ENCODE results near the gene TMEM14A. TPM values are rescaled to one million over a fixed set of nuclear protein-coding genes. Genes with fewer than 3 reads are reported as not detected.

TMEM14A gene
- total RNA-seq, 1 donor from 2014 or later: 25.0 TPM

DNA sequence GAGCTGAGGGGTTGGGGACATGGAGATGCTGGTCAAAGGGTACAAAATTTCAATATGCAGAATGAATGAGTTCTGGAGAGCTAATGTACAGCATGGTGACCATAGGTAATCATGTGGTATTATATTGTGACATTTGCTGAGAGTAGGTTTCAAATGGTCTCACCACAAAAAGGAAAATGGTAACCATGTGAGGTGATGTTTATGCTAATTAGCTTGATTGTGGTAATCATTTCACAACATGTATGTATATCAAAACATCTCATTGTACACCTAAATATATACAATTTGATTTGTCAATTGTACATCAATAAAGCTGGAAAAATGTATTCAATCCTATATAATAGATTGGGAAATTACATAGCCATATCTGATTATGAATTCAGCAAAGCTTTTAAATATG lies 29.5 kb upstream of the TMEM14A start:
- Mint-ChIP-seq H3K9me3 (no peaks in the 10 kb centered on the region), H3K27me3 (ENCODE audit: low read depth) (no peaks in the 10 kb centered on the region), H3K36me3 (ENCODE audit: low read depth) (no peaks in the 10 kb centered on the region), H3K27ac (ENCODE audit: unreplicated experiment) (peak overlapping the region; percentile 5), H3K4me3 (no peak overlapping the region), H3K4me1 (peaks cover 41% of the 10 kb centered on the region)
- no peak for DNase-seq (ENCODE audit: low read depth, low spot score)
- TF ChIP-seq, protein P1, sequence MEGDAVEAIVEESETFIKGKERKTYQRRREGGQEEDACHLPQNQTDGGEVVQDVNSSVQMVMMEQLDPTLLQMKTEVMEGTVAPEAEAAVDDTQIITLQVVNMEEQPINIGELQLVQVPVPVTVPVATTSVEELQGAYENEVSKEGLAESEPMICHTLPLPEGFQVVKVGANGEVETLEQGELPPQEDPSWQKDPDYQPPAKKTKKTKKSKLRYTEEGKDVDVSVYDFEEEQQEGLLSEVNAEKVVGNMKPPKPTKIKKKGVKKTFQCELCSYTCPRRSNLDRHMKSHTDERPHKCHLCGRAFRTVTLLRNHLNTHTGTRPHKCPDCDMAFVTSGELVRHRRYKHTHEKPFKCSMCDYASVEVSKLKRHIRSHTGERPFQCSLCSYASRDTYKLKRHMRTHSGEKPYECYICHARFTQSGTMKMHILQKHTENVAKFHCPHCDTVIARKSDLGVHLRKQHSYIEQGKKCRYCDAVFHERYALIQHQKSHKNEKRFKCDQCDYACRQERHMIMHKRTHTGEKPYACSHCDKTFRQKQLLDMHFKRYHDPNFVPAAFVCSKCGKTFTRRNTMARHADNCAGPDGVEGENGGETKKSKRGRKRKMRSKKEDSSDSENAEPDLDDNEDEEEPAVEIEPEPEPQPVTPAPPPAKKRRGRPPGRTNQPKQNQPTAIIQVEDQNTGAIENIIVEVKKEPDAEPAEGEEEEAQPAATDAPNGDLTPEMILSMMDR (conservative IDR thresholded peaks at IDR 0.05): no peak

DNA sequence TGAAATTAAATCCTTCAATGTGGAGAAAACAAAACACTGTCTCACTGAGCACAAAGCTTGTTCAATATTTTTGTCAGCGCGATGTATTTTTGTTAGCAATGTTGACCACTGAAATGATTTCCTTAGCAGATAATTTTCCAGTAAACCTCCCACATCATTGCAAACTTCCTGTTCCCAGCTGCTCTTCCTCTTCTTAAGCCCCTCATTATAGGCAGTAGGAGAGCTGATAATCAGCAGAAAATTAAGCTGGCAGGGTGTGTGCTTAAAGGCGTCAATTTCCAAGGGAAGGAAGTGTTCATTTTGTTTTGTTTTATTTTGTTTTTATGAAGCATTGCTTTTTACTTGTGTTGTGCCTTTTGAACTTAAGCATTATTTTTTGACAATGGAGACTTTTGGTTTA lies 29.1 kb upstream of the TMEM14A start:
- TF ChIP-seq, protein P1 (conservative IDR thresholded peaks at IDR 0.05): no peak
- no peak overlapping the region for H3K4me3 Mint-ChIP-seq
- no peaks in the 10 kb centered on the region for H3K27me3 Mint-ChIP-seq (ENCODE audit: low read depth)
- peak overlapping the region; percentile 39 for H3K27ac Mint-ChIP-seq (ENCODE audit: unreplicated experiment)
- H3K36me3 Mint-ChIP-seq (ENCODE audit: low read depth): no peaks in the 10 kb centered on the region
- H3K4me1 Mint-ChIP-seq: peaks cover 41% of the 10 kb centered on the region
- no peaks in the 10 kb centered on the region for H3K9me3 Mint-ChIP-seq
- no peak for DNase-seq (ENCODE audit: low read depth, low spot score)

- no peaks in the 10 kb centered on the region for H3K27me3 Mint-ChIP-seq (ENCODE audit: low read depth)
- H3K4me1 Mint-ChIP-seq: peaks cover 45% of the 10 kb centered on the region
- no peak for DNase-seq (ENCODE audit: low read depth, low spot score)
- H3K27ac Mint-ChIP-seq (ENCODE audit: unreplicated experiment): no peak overlapping the region
- H3K4me3 Mint-ChIP-seq: no peak overlapping the region
- H3K36me3 Mint-ChIP-seq (ENCODE audit: low read depth): no peaks in the 10 kb centered on the region
- H3K9me3 Mint-ChIP-seq: no peaks in the 10 kb centered on the region
- TF ChIP-seq, protein P1 (conservative IDR thresholded peaks at IDR 0.05): no peak
These were observed 28.5 kb upstream of the TMEM14A start for GRCh38 chr6:52642368-52642767.

GRCh38 chr6:52643158-52643557 lies 27.8 kb upstream of the TMEM14A start:
- H3K36me3 Mint-ChIP-seq (ENCODE audit: low read depth): no peaks in the 10 kb centered on the region
- no peaks in the 10 kb centered on the region for H3K27me3 Mint-ChIP-seq (ENCODE audit: low read depth)
- H3K4me3 Mint-ChIP-seq: no peak overlapping the region
- no peak for DNase-seq (ENCODE audit: low read depth, low spot score)
- H3K9me3 Mint-ChIP-seq: no peaks in the 10 kb centered on the region
- H3K27ac Mint-ChIP-seq (ENCODE audit: unreplicated experiment): no peak overlapping the region
- TF ChIP-seq, protein P1 (conservative IDR thresholded peaks at IDR 0.05): no peak
- peaks cover 51% of the 10 kb centered on the region for H3K4me1 Mint-ChIP-seq

DNA sequence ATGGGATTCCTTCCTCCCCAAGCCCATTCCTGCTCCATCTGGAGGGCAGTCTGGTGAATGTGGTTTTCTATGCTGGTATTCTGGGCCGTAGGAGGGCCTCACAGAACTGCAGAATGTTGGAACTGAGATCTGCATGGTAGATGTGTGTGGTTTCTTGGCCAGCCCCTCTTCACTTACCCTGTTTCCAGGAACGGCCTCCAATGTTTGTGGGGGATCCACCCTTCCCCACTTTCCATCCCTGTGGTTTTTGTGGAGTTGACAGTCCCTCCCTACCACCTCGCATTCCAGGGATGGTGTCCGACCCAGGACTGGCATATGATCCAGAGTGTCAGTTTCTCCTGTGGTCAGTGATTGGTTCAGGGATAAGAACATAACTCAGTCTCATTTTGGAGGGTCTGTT lies 26.7 kb upstream of the TMEM14A start:
- Mint-ChIP-seq H3K9me3 (no peaks in the 10 kb centered on the region), H3K27ac (ENCODE audit: unreplicated experiment) (no peak overlapping the region), H3K4me3 (no peak overlapping the region), H3K36me3 (ENCODE audit: low read depth) (no peaks in the 10 kb centered on the region), H3K4me1 (peaks cover 62% of the 10 kb centered on the region), H3K27me3 (ENCODE audit: low read depth) (no peaks in the 10 kb centered on the region)
- DNase-seq (ENCODE audit: low read depth, low spot score): no peak
- TF ChIP-seq, protein P1 (conservative IDR thresholded peaks at IDR 0.05): no peak

DNA sequence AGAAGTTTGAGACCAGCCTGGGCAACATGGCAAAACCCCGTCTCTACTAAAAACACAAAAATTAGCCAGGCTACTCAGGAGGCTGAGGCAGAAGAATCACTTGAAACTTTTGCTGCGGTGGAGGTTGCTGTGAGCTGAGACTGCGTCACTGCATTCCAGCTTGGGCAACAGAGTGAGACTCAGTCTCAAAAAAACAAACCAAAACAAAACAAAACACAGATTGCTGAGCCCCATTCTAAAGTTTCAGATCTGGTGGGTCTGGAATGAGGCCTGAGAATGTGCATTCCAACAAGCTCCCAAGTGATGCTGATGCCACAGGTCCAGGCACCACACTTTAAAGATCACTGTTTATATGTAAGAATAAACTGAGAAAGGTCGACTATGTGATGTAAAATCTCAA lies 24.9 kb upstream of the TMEM14A start:
- no peak overlapping the region for H3K27ac Mint-ChIP-seq (ENCODE audit: unreplicated experiment)
- DNase-seq (ENCODE audit: low read depth, low spot score): no peak
- TF ChIP-seq, protein P1 (conservative IDR thresholded peaks at IDR 0.05): no peak

More for the DNA sequence above, 24.9 kb upstream of the TMEM14A start:
- Mint-ChIP-seq H3K9me3 (no peaks in the 10 kb centered on the region), H3K27me3 (ENCODE audit: low read depth) (no peaks in the 10 kb centered on the region), H3K4me3 (no peak overlapping the region), H3K36me3 (ENCODE audit: low read depth) (no peaks in the 10 kb centered on the region), H3K4me1 (peaks cover 65% of the 10 kb centered on the region)

Data from neural crest cell (in vitro differentiated cells).